GM10266 (cell line): ENCODE results near the gene VIT.
"Not testable (repeated sequence)": the region's sequence is repeated elsewhere in the genome, so short reads cannot be mapped to it uniquely, and the experiment has no call there.

ENCODE experiments used
- DNase-seq: peaks from one replicate; pipeline ENCODE4 v3.0.0; 2012; ENCODE audit errors: extremely low spot score
- CTCF ChIP-seq: IDR thresholded peaks from 2 replicates; pipeline ENCODE4 v1.5.1; 2012; ENCODE audit warnings: mild to moderate bottlenecking, low read depth; ENCODE audit not compliant: control insufficient read depth, insufficient read depth; ENCODE audit errors: missing control alignments

The VIT gene

GRCh38 chr2:36820942-36821605 lies 124.6 kb downstream of the VIT start:
- TF ChIP-seq CTCF, result no peak

GRCh38 chr2:36823862-36824261 lies 127.4 kb downstream of the VIT start:
- no peak for DNase-seq

More at GRCh38 chr2:36820942-36821605, 124.6 kb downstream of the VIT start:
- DNase-seq, result no peak

GRCh38 chr2:36824273-36824672 lies 127.8 kb downstream of the VIT start:
- no peak for TF ChIP-seq CTCF
- no peak for DNase-seq

More at GRCh38 chr2:36823862-36824261, 127.4 kb downstream of the VIT start:
- no peak for TF ChIP-seq CTCF

- DNase-seq, result not testable (repeated sequence)
Measured at GRCh38 chr2:36824683-36825082, 128.2 kb downstream of the VIT start.

- DNase-seq, result no peak
- TF ChIP-seq CTCF, result no peak
Measured at GRCh38 chr2:36831185-36831584, 134.7 kb downstream of the VIT start.

GRCh38 chr2:36834203-36834602 lies 137.7 kb downstream of the VIT start:
- no peak for TF ChIP-seq CTCF
- DNase-seq, result no peak

- no peak for DNase-seq
- TF ChIP-seq CTCF, result no peak
Measured at GRCh38 chr2:36834731-36835524, 138.4 kb downstream of the VIT start.
